Brain microvascular endothelial cell (primary cell): ENCODE measurements around the gene TP53BP1.

Experiments
- DNase-seq: peaks from one replicate; pipeline ENCODE4 v3.0.0-alpha.2; 2020
- H3K27ac ChIP-seq: fragments of 250-450 bp; sonication (Bioruptor Pico); 2 replicates; pipeline ENCODE4 v1.5.1; 2020; ENCODE audit warnings: mild to moderate bottlenecking, moderate library complexity
- H3K27me3 ChIP-seq: fragments of 250-450 bp; sonication (Bioruptor Pico); replicated peaks from 2 replicates; pipeline ENCODE4 v1.5.1; 2020; ENCODE audit warnings: mild to moderate bottlenecking
- H3K36me3 ChIP-seq: fragments of 250-450 bp; sonication (Bioruptor Pico); replicated peaks from 2 replicates; pipeline ENCODE4 v1.5.1; 2020; ENCODE audit warnings: mild to moderate bottlenecking
- H3K4me3 ChIP-seq: 2 replicates; pipeline ENCODE4 v1.5.1; 2011; ENCODE audit warnings: low read depth, mild to moderate bottlenecking, control low read depth, low read length, moderate library complexity
- CTCF ChIP-seq: IDR thresholded peaks from 2 replicates; pipeline ENCODE4 v1.5.1; 2011; ENCODE audit warnings: low read depth, mild to moderate bottlenecking, moderate library complexity, low read length, control low read depth, inconsistent platforms; ENCODE audit errors: missing control alignments
- in situ Hi-C: cut with HindIII; loops from 2 replicates; pipeline ENCODE4 v1.10.0; 2017; ENCODE audit warnings: low sequenced_read_pairs, low pct_ligation_motif_present

Gene TP53BP1

GRCh38 chr15:43449981-43450380 lies 43.0 kb downstream of the TP53BP1 start:
- in situ Hi-C loops: no loop called here
- no peak for DNase-seq
- H3K4me3 ChIP-seq: no peak overlapping the region
- no peak overlapping the region for H3K27ac ChIP-seq
- TF ChIP-seq CTCF: no peak
- H3K27me3 ChIP-seq: no peaks in the 10 kb centered on the region
- peaks cover 19% of the 10 kb centered on the region for H3K36me3 ChIP-seq

- H3K27me3 ChIP-seq: no peaks in the 10 kb centered on the region
- TF ChIP-seq CTCF: no peak
- in situ Hi-C loops: no loop called here
Measured at GRCh38 chr15:43446344-43446743, 46.6 kb downstream of the TP53BP1 start.

GRCh38 chr15:43441316-43441715 lies 51.6 kb downstream of the TP53BP1 start:
- Histone ChIP-seq H3K27ac (peak overlapping the region; percentile 77), H3K36me3 (peaks cover 12% of the 10 kb centered on the region), H3K4me3 (no peak overlapping the region), H3K27me3 (no peaks in the 10 kb centered on the region)
- TF ChIP-seq CTCF: no peak
- in situ Hi-C loops: no loop called here
- peak; percentile 37 for DNase-seq

More at GRCh38 chr15:43446344-43446743, 46.6 kb downstream of the TP53BP1 start:
- DNase-seq: no peak
- no peak overlapping the region for H3K27ac ChIP-seq
- H3K4me3 ChIP-seq: no peak overlapping the region
- H3K36me3 ChIP-seq: peaks cover 12% of the 10 kb centered on the region

GRCh38 chr15:43440721-43441281 lies 52.2 kb downstream of the TP53BP1 start:
- Histone ChIP-seq H3K4me3 (no peak overlapping the region), H3K36me3 (peaks cover 9% of the 10 kb centered on the region), H3K27me3 (no peaks in the 10 kb centered on the region), H3K27ac (peak overlapping the region; percentile 77)
- DNase-seq: peak; percentile 93
- TF ChIP-seq CTCF: peak; percentile 66
- in situ Hi-C loops: no loop called here

- DNase-seq: no peak
- in situ Hi-C loops: no loop called here
- H3K27me3 ChIP-seq: no peaks in the 10 kb centered on the region
- H3K36me3 ChIP-seq: peaks cover 6% of the 10 kb centered on the region
- no peak overlapping the region for H3K4me3 ChIP-seq
- no peak overlapping the region for H3K27ac ChIP-seq
- no peak for TF ChIP-seq CTCF
Measured at GRCh38 chr15:43439268-43439667, 53.7 kb downstream of the TP53BP1 start.

GRCh38 chr15:43436395-43436794 lies 56.6 kb downstream of the TP53BP1 start:
- Histone ChIP-seq H3K4me3 (no peak overlapping the region), H3K27ac (no peak overlapping the region), H3K36me3 (peaks cover 11% of the 10 kb centered on the region), H3K27me3 (no peaks in the 10 kb centered on the region)
- TF ChIP-seq CTCF: no peak
- DNase-seq: no peak
- in situ Hi-C loops: no loop called here
